Stimulated activated CD8-positive, alpha-beta memory T cell treated with anti-CD3 and anti-CD28 coated beads, Interleukin-4, amount 100 ng/mL, for 1 hour (primary cell): ENCODE data around the gene FOXK2.

Experiments used
- DNase-seq, 2 donors: peaks; one replicate each; pipeline ENCODE4 v3.0.0-alpha.2; 2020; ENCODE audit warnings: low read depth in 2 of 2, low spot score in 1 of 2

Gene FOXK2

DNA sequence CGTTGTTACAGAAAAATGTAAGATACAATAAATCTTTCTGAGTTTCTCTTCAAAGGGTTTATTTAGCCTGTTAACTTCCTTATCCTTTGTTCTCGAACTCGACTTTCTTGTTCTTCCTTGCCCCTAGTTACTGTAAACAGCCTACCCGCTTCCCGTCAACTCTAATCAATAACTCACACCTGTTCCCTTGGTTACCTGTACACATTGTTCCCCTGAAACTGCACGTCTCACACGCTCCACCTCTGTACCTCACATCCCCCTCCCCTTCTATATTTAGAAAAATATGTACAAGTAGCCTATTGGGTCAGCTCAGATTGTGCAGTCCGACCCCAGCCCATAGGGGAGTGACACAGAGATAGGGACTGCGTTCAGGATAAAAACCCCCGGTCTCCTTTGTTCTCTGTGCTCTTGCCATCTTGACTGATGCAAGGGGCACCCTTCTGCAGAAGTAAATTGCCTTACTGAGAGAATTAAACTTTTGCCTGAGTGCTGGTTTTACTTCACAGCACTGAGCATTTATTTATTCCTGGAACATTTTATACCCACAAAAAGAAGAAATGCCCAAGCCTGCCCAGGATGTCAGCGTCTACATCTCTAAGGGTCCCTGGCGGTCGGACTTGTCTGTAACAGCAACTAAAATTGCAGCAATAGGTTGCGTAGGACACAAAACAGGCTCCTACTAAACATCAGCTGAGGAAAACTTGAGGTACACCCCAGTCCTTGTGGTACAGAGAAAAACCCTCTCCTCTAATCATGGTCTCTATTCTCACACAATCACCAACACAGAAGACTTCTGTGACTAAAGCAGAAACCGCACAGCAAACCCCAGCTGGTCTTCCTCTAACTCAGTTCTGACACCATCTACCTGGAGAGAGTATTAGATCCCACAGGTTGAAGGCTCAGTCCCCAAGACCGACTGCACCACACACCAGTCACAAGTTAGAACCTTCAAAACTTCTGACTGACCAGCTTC, 117.4 kb downstream of the FOXK2 start:
- DNase-seq, result no peak

DNA sequence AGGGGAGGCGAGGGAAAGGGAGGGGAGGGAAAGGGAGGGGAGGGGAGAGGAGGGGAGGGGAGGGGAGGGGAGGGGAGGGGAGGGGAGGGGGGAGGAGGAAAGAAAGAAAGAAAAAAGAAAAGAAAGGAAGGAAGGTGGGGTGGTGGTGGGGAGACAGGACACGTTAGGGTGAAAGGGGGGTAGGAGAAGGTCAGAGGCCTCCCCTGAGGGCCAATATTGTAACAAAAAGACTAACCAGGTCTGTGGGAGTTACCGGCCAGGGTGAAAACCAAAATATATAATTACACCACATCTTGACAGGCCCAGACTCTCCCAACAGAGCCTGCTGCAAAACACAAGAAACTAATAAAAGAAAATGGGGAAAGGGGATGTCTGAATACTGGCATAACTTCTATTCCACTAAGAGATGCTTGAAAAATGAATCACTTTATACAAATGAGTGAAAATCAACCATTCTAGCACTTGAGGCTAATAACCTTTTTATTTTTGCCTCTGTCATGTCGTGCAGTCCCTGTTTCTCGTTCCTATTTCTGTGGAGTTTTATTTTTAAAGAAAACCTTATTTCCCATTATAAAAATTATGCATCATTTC, 118.7 kb downstream of the FOXK2 start:
- no peak for DNase-seq

DNA sequence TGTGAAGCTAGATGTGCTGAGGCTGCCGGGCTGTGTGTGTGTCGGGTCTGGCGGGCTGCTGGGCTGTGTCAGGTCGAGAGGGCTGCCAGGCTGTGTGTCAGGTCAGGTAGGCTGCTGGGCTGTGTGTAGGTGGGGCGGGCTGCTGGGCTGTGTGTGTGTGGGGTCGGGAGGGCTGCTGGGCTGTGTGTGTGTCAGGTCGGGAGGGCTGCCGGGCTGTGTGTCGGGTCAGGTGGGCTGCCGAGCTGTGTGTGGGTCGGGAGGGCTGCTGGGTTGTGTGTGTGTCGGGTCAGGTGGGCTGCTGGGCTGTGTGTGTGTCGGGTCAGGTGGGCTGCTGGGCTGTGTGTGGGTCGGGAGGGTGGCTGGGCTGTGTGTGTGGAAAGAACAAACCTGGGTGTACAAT, 120.1 kb downstream of the FOXK2 start:
- DNase-seq, result no peak

DNA sequence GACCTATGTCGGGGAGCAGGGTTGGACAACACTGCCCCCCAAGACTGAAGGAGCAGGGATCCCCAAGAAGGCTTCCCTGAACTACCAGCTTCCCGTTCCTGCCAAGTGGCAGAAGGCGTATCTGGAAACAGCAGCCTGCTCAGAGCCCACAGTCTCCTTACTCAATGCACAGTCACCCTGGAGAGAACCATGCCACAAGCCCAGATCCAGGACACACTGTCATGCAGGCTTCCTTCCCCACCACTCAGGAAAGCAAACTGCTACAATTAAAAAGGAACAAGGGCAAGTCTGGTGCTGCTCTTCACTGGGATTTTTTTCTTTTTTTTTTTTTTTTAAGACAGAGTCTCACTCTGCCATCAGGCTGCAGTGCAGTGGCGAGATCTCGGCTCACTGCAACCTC, 120.5 kb downstream of the FOXK2 start:
- DNase-seq, result no peak

DNA sequence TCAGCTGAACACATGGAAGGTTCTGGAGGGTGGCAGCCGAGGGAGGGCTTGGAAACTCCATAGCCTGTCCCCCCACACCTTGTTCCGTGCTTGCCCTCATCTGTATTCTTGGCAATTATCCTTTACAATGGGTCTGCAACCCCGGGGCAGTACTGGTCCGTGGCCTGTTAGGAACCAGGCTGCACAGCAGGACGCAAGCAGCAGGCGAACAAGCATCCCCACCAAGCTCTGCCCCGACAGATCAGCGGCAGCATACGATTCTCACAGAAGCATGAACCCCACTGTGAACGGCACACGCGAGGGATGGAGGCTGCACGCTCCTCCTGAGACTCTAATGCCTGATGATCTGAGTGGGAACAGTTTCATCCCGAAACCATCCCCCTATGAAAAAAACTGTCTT, 122.5 kb downstream of the FOXK2 start:
- DNase-seq, result no peak

DNA sequence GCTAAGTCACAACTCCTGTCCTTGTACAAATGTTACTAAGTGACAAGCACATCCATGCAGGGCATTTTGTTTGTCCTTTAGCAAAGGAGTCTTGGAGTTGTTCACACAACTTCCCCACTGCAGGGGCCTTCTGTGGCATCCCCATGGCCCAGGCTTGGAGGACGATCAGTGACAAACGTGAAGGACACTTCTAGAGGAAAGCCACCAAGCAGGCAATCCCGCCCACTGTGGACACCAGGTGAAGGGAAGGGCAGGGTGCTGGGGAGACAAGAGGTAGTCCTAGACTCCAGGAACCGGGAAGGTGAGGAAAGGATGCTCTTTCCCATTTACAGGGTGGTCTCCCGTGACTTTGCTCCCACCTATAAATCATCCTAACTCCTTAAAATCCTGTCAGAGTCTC, 124.6 kb downstream of the FOXK2 start:
- no peak for DNase-seq

DNA sequence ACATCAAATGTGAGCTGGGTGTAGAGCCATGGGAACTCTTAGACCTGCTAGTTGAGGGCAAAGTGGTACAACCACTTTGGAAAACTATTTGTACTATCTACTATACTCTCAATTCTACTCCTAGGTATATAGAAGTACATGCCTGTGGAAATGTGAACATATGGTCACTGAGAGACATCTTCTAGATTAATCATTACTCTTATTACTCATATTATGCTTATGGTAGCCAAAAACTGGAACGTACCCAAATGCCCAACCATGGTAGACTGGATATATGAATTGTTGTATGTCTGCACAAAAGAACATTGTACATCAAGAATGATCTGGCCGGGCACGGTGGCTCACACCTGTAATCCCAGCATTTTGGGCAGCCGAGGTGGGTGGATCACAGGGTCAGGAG, 126.0 kb downstream of the FOXK2 start:
- no peak for DNase-seq

DNA sequence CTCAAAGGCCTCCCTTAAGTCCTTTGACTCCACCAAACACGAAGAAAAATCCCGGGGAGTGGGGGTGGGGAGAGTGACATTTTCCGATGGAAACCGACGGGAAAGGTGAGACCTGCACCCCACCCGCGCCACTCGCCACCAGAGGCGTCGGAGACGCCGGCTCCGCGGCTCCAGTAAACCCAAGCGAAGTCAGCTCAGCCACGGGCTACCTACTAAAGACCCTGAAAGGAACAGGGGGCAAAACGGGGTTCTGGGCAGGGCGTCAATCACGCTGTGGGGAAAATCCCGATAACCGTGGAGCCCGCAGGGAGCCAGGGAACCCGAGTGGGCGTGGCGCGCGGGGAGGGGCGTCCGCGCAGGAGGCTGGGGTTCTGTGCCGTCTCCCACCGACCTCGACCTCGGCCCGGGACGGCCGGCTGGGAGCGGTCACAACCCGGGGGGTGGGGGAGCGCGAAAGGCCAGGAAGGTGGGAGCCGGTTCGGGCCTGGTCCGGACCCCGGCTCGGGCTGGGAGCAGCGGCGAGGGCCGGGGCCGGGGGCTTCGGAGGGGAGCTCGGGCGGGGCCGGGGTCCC, 128.1 kb downstream of the FOXK2 start:
- no peak for DNase-seq

DNA sequence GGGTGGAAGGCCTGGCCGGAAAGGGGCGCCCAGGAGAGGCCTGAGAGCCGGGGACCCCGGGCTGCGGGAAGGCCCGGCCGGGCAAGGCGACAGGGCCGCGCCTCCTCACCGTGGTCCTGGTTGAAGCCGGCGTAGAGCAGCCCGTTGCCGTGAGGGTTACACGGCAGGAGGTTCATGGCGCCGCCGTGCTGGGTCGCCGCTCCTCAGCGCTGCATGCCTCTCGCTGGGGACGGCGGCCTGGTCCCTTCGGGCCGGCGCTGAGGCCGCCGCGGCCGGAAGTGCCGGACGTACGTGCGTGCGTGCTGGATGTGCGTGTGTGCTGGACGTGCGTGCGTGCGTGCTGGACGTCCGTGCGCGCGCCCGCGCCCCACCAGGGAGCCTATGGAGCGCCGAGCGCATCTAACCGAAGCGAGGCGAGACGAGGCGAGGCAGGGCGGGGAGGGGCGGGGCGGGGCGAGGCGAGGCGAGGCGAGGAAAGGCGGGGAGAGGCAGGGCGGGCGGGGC, 128.7 kb downstream of the FOXK2 start, which contains the start of gene WDR45B:
TSS of gene WDR45B (minus strand) at position 280 of the 504 bp plus-strand sequence. CDS start at position 176, 104 bp downstream.
- peak; percentile 73 to 75 for DNase-seq

DNA sequence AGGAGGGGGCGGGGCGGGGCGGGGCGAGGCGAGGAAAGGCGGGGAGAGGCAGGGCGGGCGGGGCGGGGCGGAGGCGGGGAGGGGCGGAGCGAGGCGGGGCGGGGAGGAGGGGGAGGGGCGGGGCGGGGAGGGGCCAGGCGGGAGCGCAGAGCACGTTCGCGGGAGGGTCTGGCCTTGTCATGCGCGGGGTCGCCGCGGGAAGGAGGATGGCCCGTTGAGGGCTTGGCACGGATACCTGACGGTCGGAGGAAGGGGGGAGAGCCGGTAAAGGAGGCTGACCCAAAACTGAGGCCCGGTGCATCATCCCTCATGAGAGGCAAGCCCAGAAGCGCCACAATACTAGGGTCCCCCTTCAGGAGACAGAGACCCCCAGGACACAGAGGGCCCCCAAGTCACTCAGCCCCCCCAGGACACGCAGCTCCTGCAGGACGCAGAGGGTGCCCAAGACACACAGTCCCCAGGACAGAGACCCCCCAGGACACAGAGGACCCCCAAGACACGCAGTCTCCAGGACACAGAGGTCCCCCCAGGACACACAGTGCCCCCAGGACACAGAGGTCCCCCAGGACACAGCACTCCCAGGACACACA, 129.3 kb downstream of the FOXK2 start:
- peak in 1 of 2 donors; percentile 11 for DNase-seq

DNA sequence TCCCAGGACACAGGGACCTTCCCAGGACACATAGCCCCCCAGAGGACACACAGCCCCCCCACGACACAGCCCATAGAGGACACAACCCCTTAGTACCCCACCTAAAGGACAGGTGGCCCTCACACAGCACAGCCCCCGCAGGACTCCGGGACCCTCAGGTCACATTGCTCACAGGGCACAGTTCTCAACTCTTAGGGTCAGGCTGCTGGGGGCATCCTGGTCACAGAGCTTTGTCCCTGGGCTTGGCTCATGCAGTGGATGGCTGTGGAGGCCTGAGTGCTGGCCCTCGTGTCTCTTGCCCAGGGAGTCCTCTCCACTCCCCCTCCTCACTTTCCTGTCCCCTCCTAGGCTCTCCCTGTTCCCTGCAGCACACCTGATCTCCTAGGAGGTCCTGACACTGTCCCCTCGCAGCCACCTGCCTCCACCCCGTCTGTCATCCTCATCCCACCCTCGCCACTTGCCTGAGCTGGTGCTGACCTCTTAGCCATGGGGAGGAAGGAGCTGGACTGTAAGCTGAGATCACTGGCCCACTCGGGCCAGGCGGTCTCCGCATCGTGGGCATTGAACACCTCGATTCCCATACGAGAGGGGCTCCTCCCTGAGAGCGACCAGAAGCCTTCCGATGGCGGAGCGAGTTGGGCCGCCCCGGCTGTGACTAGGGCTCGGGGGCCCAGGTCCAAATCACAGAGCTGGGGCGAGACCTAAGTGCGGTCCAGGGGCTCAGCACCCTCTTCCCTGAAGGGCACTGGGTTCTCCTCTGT, 130.1 kb downstream of the FOXK2 start:
- DNase-seq, result no peak

DNA sequence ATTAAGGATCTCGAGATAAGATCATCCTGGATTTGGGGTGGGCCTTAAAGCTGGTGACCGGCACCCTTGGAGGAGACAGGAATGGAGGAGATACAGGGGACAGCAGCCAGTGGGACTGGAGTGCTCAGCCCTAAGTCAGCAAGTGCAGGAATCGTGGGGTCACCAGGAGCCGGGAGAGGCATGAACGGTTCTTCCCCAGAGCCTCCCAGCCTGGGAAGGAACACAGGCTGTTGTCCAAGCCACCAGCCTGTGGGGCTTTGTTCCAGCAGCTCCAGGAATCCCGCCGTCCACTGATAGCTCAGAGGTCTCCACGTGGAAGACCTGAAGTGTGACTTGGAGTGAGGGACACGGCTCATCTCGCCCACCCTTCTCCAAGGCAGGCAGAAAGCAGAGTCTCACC, 131.2 kb downstream of the FOXK2 start:
- DNase-seq, result no peak

DNA sequence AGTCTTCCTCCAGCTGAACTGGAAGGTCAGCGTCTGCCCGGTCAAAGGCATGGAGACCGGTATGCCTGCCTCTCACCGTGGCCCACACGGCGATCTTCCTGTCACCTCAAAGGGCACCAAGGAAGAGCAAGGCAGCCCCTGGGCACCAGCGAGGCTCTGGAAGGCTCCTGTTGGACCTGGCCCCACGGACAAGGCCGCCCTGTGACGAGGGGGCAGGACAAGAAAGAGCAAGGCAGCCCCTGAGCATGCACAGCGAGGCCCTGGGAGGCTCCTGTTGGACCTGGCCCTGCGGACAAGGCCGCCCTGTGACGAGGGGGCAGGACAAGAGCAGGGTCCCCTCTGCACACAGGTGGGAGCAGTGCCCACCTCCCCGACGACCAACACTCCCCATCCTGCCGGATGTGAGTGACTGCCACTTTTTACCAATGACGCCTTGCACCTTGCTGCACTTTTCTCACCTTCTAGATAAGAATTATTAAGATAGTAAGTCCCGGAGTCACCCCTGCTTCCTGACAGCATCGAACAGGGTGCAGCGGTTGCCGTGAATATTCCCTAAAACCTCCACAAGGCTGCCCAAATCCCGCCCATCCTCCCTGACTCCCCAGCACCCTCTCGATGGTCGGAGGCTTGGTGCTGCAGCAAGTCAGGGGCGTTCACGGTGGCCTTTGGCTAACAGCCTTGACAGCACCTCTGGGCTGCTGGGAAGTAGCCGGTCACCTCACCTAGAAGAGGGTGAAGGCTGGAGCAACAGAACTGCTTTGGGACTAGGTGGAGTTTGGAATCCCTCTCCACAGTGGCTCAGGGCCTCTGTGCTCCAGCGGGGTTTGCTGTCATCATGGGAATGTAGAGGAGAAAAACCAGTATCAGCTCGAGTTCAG, 134.4 kb downstream of the FOXK2 start:
- no peak for DNase-seq
